Chondrocyte (in vitro differentiated cells): Measurements from ENCODE around the gene ATP2B2. TPM values are rescaled to one million over a fixed set of nuclear protein-coding genes. Genes with fewer than 3 reads are reported as not detected.
A peak's percentile ranks its signal among the peaks of the same experiment; 100 is the strongest.

Source experiments
- DNase-seq: peaks from one replicate; pipeline ENCODE4 v3.0.0; 2021; ENCODE audit warnings: mixed read lengths, low spot score
- H3K27ac Mint-ChIP-seq: one replicate; pipeline ENCODE4 v1.8.0; 2021; ENCODE audit warnings: mild to moderate bottlenecking, moderate library complexity, mixed read lengths; ENCODE audit not compliant: unreplicated experiment
- H3K27me3 Mint-ChIP-seq: 2 replicates; pipeline ENCODE4 v1.8.0; 2021; ENCODE audit warnings: low read depth, mixed read lengths
- H3K36me3 Mint-ChIP-seq: 2 replicates; pipeline ENCODE4 v1.8.0; 2021; ENCODE audit warnings: low read depth, mixed read lengths
- H3K4me1 Mint-ChIP-seq: 2 replicates; pipeline ENCODE4 v1.8.0; 2021; ENCODE audit warnings: low read depth, mild to moderate bottlenecking, mixed read lengths
- H3K4me3 Mint-ChIP-seq: one replicate; pipeline ENCODE4 v1.8.0; 2021; ENCODE audit warnings: mild to moderate bottlenecking, moderate library complexity, mixed read lengths; ENCODE audit not compliant: unreplicated experiment
- H3K9me3 Mint-ChIP-seq: 2 replicates; pipeline ENCODE4 v1.8.0; 2021; ENCODE audit warnings: low read depth, mixed read lengths
- total RNA-seq: library from RNA; stranded (reverse); gene quantifications from 3 replicates; pipeline ENCODE4 v1.2.1, GENCODE V29; 2021
- TF ChIP-seq, protein P1 (sequence below): fragments of 200-600 bp; sonication (generic); IDR thresholded peaks from 2 replicates; pipeline ENCODE4 v1.5.0; 2021; ENCODE audit warnings: antibody characterized with exemption, mild to moderate bottlenecking, moderate library complexity

The ATP2B2 gene
- total RNA-seq, 1 donor from 2014 or later, result 0.25 TPM

DNA sequence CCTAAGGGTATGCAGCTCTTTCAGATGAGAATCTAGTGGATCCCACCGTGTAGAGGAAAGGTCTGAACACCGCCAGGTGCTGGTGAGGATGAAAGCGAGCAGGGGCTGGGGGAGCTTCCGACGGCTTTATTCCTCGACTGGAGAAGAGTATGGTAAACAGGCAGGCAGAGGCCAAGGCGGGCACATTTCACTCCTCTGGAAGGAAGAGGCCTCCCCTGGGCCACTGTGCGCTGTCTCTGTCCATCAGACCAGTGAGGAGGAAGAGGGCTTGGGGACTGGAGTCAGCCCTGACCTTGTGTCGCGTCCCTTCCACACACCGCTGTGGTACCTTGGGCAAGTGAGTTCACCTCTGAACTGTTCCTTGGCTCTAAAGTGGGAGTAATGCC, 216.8 kb downstream of the ATP2B2 start:
- TF ChIP-seq, protein P1, sequence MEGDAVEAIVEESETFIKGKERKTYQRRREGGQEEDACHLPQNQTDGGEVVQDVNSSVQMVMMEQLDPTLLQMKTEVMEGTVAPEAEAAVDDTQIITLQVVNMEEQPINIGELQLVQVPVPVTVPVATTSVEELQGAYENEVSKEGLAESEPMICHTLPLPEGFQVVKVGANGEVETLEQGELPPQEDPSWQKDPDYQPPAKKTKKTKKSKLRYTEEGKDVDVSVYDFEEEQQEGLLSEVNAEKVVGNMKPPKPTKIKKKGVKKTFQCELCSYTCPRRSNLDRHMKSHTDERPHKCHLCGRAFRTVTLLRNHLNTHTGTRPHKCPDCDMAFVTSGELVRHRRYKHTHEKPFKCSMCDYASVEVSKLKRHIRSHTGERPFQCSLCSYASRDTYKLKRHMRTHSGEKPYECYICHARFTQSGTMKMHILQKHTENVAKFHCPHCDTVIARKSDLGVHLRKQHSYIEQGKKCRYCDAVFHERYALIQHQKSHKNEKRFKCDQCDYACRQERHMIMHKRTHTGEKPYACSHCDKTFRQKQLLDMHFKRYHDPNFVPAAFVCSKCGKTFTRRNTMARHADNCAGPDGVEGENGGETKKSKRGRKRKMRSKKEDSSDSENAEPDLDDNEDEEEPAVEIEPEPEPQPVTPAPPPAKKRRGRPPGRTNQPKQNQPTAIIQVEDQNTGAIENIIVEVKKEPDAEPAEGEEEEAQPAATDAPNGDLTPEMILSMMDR, result no peak
- Mint-ChIP-seq H3K4me3 (no peak overlapping the region), H3K27me3 (no peaks in the 10 kb centered on the region), H3K4me1 (peaks cover 24% of the 10 kb centered on the region), H3K9me3 (no peaks in the 10 kb centered on the region), H3K36me3 (peaks cover 8% of the 10 kb centered on the region), H3K27ac (no peak overlapping the region)
- DNase-seq, result no peak

DNA sequence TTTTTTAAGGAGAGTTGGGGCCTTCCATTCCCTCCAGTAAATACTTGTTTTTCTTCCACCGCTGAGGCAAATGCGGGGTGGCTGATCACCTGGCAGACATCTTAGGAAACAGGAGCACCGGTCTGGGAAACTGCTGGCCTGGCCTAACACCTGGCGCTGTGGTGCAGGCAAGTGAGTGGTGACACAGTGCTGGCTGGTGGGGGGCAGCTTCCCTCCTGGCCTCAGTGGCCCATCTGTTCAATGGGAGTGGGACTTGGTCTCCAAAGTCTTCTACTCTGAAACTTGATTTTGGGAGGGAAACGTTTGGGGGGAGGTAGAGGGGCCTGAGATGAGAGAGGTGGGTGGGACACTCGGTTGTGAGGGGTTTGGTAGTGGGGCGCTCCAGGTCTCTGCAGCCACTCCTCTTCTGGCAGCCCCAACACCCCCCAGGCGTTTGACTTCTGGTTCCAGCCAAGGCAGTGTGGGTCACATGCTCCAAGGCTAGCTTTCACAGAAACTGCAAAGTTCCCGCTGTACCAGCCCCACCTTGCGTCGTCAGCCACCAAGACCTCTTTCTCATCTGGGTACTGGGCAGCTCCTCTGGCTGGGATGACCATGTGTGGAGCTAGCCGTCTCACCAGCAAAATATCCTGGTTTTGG, 217.3 kb downstream of the ATP2B2 start:
- TF ChIP-seq, protein P1, result no peak
- no peaks in the 10 kb centered on the region for H3K9me3 Mint-ChIP-seq
- peaks cover 22% of the 10 kb centered on the region for H3K4me1 Mint-ChIP-seq
- H3K27ac Mint-ChIP-seq, result no peak overlapping the region
- H3K27me3 Mint-ChIP-seq, result no peaks in the 10 kb centered on the region
- no peak for DNase-seq
- H3K36me3 Mint-ChIP-seq, result peaks cover 8% of the 10 kb centered on the region
- H3K4me3 Mint-ChIP-seq, result no peak overlapping the region

DNA sequence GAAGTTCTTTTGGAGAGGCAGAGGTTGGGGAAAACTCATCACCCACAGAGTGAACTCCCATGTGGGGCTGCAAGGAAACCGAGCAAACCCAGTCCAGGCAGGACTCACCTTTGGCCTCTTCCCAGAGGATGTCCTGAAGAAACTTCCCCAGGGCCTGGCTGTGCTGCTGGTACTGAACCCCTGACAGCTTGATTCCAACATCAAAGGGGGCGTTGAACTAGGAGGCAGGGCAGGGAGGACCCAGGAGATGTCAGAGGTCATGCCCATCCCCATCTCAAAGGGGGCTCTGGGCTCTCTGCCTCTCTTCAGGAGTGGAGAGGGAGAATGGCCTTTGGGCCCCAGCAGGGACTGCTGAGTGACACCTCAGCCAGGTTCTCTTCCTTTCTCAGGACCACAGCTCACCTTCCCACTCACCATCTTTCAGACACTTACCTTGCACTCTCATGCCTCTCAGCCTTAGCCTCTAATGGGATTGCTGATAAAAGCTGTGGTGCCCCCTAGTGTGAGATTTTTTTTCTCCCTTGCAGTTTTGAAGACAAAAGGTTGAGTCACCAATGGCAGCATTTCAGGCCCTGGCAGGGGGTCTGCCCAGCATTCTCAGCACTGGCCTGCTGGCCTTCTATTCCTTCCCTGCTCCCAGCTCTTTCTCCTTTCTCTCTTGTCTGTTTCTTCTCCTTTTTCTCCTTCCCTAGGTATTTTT, 218.6 kb downstream of the ATP2B2 start:
- TF ChIP-seq, protein P1, result peak; percentile 27
- Mint-ChIP-seq H3K4me1 (peaks cover 21% of the 10 kb centered on the region), H3K4me3 (no peak overlapping the region), H3K9me3 (no peaks in the 10 kb centered on the region), H3K27me3 (no peaks in the 10 kb centered on the region), H3K36me3 (peaks cover 7% of the 10 kb centered on the region), H3K27ac (peak overlapping the region; percentile 73)
- no peak for DNase-seq

DNA sequence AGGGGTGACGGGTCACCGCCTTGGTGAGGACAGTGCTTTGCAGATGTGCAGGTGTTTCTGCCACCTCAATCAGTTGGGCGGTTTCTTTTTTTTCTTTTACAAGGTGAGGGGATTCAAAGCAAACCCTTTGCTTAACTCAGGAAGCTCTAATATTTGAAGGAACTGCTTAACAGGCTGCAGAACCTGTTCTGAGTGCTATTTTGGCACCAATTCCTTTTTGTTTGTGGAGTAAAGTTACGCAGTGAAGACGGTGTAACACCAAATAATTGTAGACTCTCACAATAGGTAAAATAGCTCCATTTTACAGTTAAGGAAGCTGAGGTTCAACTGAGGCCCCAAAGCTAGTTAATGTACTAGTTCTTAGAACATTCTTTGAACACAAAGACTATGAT, 219.3 kb downstream of the ATP2B2 start:
- Mint-ChIP-seq H3K27me3 (no peaks in the 10 kb centered on the region), H3K4me1 (peaks cover 24% of the 10 kb centered on the region), H3K9me3 (no peaks in the 10 kb centered on the region), H3K4me3 (no peak overlapping the region), H3K36me3 (peaks cover 7% of the 10 kb centered on the region), H3K27ac (no peak overlapping the region)
- no peak for DNase-seq
- TF ChIP-seq, protein P1, result no peak

DNA sequence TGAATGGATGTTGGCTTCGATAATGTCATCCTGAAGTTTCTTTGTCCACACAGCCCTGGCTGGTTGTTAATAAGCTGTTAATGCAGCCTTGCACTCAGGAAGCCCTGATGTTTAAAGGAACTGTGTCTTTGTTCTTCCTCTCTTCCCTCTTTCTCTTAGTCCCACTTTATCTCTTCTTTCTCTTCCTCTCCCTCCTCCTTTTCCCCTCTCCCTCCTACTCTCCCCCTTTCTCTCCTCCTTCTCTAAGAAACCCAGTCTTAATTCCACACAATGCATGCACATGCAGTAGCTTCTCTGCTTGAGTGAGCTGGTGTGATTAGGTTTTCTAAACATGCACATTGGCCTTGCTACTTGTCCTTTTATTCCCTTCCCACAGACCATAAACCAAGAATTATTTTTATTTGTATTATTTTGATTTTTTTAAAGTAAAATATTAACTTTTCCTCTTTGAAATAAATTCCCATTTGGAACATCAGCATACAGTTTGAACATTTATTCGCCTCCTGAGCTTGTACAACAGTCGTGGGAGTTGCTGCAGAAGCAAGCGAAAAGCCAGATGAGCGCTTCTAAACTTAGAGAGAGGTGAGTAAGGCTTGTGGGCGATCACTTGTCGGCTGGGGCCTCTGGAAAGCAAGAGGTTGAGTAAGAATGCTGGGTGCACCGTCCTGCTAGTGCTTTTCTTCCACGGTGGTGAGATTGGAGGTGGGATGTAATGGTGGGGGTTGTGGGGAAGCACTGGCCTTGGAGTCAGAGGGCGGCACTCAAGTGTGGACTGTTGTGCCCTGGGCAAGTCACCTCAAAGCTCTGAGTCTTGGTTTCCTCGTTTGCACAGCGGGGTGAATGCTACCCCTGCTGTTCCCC, 219.9 kb downstream of the ATP2B2 start:
- no peak overlapping the region for H3K27ac Mint-ChIP-seq
- H3K4me1 Mint-ChIP-seq, result peaks cover 24% of the 10 kb centered on the region
- TF ChIP-seq, protein P1, result no peak
- peaks cover 7% of the 10 kb centered on the region for H3K36me3 Mint-ChIP-seq
- no peaks in the 10 kb centered on the region for H3K9me3 Mint-ChIP-seq
- no peak for DNase-seq
- H3K4me3 Mint-ChIP-seq, result no peak overlapping the region
- no peaks in the 10 kb centered on the region for H3K27me3 Mint-ChIP-seq
